Measurements from ENCODE around the gene AVPR2. TPM values are rescaled to one million over a fixed set of nuclear protein-coding genes. Genes with fewer than 3 reads are reported as not detected.

The AVPR2 gene
- total and polyA plus RNA-seq, 9 of the 15 experiments (the other 6 are each of a cell fraction or from before 2014, with no cell fraction given): not detected

DNA sequence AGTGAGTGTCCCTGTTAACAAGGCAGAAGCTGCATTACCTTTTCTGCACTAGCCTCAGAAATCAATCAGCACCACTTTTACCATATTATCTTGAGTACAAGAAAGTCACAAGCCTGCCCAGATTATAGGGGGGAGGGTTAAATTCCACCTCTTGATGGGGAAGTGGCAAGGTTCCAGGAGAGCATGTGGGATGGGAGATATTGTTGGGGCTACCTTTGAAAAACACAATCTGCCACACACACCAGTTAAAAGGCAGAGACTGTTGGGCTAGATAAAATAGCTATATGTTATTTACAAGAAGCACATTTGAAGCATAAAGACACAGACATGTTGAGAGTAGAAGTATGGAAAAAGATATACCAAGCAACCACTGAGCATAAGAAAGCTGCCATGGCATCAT lies 6.6 kb upstream of the AVPR2 start (continued):
- TF ChIP-seq, protein P1, sequence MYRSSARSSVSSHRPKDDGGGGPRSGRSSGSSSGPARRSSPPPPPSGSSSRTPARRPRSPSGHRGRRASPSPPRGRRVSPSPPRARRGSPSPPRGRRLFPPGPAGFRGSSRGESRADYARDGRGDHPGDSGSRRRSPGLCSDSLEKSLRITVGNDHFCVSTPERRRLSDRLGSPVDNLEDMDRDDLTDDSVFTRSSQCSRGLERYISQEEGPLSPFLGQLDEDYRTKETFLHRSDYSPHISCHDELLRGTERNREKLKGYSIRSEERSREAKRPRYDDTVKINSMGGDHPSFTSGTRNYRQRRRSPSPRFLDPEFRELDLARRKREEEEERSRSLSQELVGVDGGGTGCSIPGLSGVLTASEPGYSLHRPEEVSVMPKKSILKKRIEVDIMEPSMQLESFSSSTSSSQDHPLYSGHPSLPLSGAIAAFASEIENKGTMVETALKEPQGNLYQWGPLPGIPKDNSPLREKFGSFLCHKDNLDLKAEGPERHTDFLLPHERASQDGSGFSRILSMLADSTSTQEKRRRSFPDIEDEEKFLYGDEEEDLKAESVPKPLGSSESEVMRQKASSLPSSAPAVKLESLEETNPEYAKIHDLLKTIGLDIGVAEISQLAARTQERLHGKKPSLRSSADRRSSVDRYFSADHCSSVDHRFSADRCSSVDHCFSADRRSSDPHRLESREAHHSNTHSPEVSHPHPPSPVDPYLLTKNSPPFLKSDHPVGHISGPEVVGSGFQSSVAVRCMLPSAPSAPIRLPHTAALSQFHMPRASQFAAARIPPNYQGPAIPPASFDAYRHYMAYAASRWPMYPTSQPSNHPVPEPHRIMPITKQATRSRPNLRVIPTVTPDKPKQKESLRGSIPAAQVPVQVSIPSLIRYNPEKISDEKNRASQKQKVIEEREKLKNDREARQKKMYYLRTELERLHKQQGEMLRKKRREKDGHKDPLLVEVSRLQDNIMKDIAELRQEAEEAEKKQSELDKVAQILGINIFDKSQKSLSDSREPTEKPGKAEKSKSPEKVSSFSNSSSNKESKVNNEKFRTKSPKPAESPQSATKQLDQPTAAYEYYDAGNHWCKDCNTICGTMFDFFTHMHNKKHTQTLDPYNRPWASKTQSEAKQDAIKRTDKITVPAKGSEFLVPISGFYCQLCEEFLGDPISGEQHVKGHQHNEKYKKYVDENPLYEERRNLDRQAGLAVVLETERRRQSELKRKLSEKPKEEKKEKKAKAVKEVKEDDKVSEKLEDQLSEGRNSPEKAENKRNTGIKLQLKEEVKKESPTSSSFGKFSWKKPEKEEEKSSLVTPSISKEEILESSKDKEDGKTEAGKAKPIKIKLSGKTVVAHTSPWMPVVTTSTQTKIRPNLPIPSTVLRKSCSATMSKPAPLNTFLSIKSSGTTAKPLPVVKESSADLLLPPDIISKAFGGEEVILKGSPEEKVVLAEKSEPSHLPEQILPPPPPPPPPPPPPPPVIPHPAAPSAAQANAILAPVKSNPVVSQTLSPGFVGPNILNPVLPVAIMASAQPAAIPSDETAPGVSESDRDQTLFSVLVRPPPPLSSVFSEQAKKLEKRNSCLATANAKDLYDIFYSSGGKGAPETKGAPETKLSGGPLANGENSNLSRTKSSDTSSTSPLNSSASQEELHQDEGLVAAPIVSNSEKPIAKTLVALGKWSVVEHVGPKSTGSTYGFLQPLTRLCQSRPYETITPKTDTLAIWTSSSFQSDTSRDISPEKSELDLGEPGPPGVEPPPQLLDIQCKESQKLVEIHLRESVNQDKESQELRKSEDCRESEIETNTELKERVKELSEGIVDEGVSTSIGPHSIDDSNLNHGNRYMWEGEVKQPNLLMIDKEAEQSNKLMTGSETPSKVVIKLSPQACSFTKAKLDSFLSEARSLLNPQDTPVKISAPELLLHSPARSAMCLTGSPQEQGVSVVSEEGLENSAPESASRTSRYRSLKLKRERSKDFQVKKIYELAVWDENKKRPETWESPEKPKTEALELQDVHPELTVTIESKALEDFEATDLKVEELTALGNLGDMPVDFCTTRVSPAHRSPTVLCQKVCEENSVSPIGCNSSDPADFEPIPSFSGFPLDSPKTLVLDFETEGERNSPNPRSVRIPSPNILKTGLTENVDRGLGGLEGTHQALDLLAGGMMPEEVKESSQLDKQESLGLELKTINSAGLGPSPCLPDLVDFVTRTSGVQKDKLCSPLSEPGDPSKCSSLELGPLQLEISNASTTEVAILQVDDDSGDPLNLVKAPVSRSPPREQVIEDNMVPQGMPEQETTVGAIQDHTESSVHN (IDR thresholded peaks at IDR 0.05; ENCODE audit: borderline replicate concordance in 1 of 2, low read depth in 1 of 2): no peak
- TF ChIP-seq CC2D1A (IDR thresholded peaks at IDR 0.05) (peak; percentile 99), SAFB2 (IDR thresholded peaks at IDR 0.05; ENCODE audit: borderline replicate concordance, low read depth, low read length, severe bottlenecking) (no peak)
- TF ChIP-seq, protein P2, sequence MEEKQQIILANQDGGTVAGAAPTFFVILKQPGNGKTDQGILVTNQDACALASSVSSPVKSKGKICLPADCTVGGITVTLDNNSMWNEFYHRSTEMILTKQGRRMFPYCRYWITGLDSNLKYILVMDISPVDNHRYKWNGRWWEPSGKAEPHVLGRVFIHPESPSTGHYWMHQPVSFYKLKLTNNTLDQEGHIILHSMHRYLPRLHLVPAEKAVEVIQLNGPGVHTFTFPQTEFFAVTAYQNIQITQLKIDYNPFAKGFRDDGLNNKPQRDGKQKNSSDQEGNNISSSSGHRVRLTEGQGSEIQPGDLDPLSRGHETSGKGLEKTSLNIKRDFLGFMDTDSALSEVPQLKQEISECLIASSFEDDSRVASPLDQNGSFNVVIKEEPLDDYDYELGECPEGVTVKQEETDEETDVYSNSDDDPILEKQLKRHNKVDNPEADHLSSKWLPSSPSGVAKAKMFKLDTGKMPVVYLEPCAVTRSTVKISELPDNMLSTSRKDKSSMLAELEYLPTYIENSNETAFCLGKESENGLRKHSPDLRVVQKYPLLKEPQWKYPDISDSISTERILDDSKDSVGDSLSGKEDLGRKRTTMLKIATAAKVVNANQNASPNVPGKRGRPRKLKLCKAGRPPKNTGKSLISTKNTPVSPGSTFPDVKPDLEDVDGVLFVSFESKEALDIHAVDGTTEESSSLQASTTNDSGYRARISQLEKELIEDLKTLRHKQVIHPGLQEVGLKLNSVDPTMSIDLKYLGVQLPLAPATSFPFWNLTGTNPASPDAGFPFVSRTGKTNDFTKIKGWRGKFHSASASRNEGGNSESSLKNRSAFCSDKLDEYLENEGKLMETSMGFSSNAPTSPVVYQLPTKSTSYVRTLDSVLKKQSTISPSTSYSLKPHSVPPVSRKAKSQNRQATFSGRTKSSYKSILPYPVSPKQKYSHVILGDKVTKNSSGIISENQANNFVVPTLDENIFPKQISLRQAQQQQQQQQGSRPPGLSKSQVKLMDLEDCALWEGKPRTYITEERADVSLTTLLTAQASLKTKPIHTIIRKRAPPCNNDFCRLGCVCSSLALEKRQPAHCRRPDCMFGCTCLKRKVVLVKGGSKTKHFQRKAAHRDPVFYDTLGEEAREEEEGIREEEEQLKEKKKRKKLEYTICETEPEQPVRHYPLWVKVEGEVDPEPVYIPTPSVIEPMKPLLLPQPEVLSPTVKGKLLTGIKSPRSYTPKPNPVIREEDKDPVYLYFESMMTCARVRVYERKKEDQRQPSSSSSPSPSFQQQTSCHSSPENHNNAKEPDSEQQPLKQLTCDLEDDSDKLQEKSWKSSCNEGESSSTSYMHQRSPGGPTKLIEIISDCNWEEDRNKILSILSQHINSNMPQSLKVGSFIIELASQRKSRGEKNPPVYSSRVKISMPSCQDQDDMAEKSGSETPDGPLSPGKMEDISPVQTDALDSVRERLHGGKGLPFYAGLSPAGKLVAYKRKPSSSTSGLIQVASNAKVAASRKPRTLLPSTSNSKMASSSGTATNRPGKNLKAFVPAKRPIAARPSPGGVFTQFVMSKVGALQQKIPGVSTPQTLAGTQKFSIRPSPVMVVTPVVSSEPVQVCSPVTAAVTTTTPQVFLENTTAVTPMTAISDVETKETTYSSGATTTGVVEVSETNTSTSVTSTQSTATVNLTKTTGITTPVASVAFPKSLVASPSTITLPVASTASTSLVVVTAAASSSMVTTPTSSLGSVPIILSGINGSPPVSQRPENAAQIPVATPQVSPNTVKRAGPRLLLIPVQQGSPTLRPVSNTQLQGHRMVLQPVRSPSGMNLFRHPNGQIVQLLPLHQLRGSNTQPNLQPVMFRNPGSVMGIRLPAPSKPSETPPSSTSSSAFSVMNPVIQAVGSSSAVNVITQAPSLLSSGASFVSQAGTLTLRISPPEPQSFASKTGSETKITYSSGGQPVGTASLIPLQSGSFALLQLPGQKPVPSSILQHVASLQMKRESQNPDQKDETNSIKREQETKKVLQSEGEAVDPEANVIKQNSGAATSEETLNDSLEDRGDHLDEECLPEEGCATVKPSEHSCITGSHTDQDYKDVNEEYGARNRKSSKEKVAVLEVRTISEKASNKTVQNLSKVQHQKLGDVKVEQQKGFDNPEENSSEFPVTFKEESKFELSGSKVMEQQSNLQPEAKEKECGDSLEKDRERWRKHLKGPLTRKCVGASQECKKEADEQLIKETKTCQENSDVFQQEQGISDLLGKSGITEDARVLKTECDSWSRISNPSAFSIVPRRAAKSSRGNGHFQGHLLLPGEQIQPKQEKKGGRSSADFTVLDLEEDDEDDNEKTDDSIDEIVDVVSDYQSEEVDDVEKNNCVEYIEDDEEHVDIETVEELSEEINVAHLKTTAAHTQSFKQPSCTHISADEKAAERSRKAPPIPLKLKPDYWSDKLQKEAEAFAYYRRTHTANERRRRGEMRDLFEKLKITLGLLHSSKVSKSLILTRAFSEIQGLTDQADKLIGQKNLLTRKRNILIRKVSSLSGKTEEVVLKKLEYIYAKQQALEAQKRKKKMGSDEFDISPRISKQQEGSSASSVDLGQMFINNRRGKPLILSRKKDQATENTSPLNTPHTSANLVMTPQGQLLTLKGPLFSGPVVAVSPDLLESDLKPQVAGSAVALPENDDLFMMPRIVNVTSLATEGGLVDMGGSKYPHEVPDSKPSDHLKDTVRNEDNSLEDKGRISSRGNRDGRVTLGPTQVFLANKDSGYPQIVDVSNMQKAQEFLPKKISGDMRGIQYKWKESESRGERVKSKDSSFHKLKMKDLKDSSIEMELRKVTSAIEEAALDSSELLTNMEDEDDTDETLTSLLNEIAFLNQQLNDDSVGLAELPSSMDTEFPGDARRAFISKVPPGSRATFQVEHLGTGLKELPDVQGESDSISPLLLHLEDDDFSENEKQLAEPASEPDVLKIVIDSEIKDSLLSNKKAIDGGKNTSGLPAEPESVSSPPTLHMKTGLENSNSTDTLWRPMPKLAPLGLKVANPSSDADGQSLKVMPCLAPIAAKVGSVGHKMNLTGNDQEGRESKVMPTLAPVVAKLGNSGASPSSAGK (IDR thresholded peaks at IDR 0.05): no peak
- TF ChIP-seq, protein P3, sequence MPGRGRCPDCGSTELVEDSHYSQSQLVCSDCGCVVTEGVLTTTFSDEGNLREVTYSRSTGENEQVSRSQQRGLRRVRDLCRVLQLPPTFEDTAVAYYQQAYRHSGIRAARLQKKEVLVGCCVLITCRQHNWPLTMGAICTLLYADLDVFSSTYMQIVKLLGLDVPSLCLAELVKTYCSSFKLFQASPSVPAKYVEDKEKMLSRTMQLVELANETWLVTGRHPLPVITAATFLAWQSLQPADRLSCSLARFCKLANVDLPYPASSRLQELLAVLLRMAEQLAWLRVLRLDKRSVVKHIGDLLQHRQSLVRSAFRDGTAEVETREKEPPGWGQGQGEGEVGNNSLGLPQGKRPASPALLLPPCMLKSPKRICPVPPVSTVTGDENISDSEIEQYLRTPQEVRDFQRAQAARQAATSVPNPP (IDR thresholded peaks at IDR 0.05; ENCODE audit: borderline replicate concordance, insufficient read depth, insufficient read length): no peak

Measured in K562 (cell line).